H9 (cell line): ENCODE measurements around the gene MB21D2. TPM values are rescaled to one million over a fixed set of nuclear protein-coding genes. Genes with fewer than 3 reads are reported as not detected.
A peak's percentile ranks its signal among the peaks of the same experiment; 100 is the strongest.

Experiments used
- DNase-seq: peaks from one replicate; pipeline ENCODE4 v3.0.0-alpha.2; 2017
- H2AFZ ChIP-seq: one replicate; pipeline ENCODE4 v1.6.1; 2013; ENCODE audit warnings: mild to moderate bottlenecking, low read length, control low read depth, moderate library complexity
- H2AK5ac ChIP-seq: 2 replicates; pipeline ENCODE4 v1.6.1; 2013; ENCODE audit warnings: low read length, control low read depth, mixed read lengths; ENCODE audit not compliant: insufficient read length
- H2BK120ac ChIP-seq: one replicate; pipeline ENCODE4 v1.6.1; 2013; ENCODE audit warnings: low read depth, mild to moderate bottlenecking, low read length, control low read depth, inconsistent platforms; ENCODE audit not compliant: poor library complexity, severe bottlenecking
- H2BK12ac ChIP-seq: 2 replicates; pipeline ENCODE4 v1.6.1; 2013; ENCODE audit warnings: low read length, control low read depth, mixed read lengths, low read depth; ENCODE audit not compliant: insufficient read length
- H2BK15ac ChIP-seq: 2 replicates; pipeline ENCODE4 v1.6.1; 2013; ENCODE audit warnings: low read depth, low read length, control low read depth
- H2BK20ac ChIP-seq: one replicate; pipeline ENCODE4 v1.6.1; 2013; ENCODE audit warnings: low read depth, mild to moderate bottlenecking, low read length, control low read depth, inconsistent platforms; ENCODE audit not compliant: poor library complexity, severe bottlenecking
- H2BK5ac ChIP-seq: 2 replicates; pipeline ENCODE4 v1.6.1; 2013; ENCODE audit warnings: low read length, control low read depth, mixed read lengths; ENCODE audit not compliant: insufficient read length
- H3K14ac ChIP-seq: 2 replicates; pipeline ENCODE4 v1.6.1; 2013; ENCODE audit warnings: low read length, control low read depth; ENCODE audit not compliant: insufficient read depth
- H3K18ac ChIP-seq: 2 replicates; pipeline ENCODE4 v1.6.1; 2013; ENCODE audit warnings: low read depth, mild to moderate bottlenecking, mixed read lengths, low read length, control low read depth; ENCODE audit not compliant: insufficient read length
- H3K23ac ChIP-seq: 2 replicates; pipeline ENCODE4 v1.6.1; 2013; ENCODE audit warnings: low read length, control low read depth, mixed read lengths, low read depth; ENCODE audit not compliant: insufficient read length
- H3K23me2 ChIP-seq: 2 replicates; pipeline ENCODE4 v1.6.1; 2013; ENCODE audit warnings: low read depth, mild to moderate bottlenecking, mixed read lengths, low read length, control low read depth; ENCODE audit not compliant: insufficient read length, poor library complexity, severe bottlenecking
- H3K27ac ChIP-seq: 2 replicates; pipeline ENCODE4 v1.5.1; 2013; ENCODE audit warnings: low read length, control low read depth, mixed read lengths, low read depth; ENCODE audit not compliant: insufficient read length
- H3K27me3 ChIP-seq: 2 replicates; pipeline ENCODE4 v1.6.1; 2013; ENCODE audit warnings: low read length, control low read depth, inconsistent platforms; ENCODE audit not compliant: insufficient read depth
- H3K4ac ChIP-seq: 2 replicates; pipeline ENCODE4 v1.6.1; 2013; ENCODE audit warnings: low read depth, mild to moderate bottlenecking, control low read depth, inconsistent platforms, low read length, moderate library complexity
- H3K4me1 ChIP-seq: 2 replicates; pipeline ENCODE4 v1.6.1; 2013; ENCODE audit warnings: low read length, control low read depth, inconsistent platforms; ENCODE audit not compliant: insufficient read depth
- H3K4me2 ChIP-seq: 2 replicates; pipeline ENCODE4 v1.6.1; 2013; ENCODE audit warnings: low read length, control low read depth, mixed read lengths; ENCODE audit not compliant: insufficient read length, insufficient read depth
- H3K56ac ChIP-seq: 2 replicates; pipeline ENCODE4 v1.6.1; 2013; ENCODE audit warnings: low read depth, mild to moderate bottlenecking, mixed read lengths, low read length, control low read depth; ENCODE audit not compliant: insufficient read length
- H3K79me1 ChIP-seq: 2 replicates; pipeline ENCODE4 v1.6.1; 2013; ENCODE audit warnings: low read depth, mild to moderate bottlenecking, moderate library complexity, low read length, control low read depth, inconsistent platforms; ENCODE audit not compliant: insufficient read depth, poor library complexity, severe bottlenecking
- H3K79me2 ChIP-seq: 2 replicates; pipeline ENCODE4 v1.6.1; 2013; ENCODE audit warnings: low read length, control low read depth, inconsistent platforms; ENCODE audit not compliant: insufficient read depth
- H3K9ac ChIP-seq: 2 replicates; pipeline ENCODE4 v1.6.1; 2013; ENCODE audit warnings: low read length, control low read depth, mixed read lengths; ENCODE audit not compliant: insufficient read length; ENCODE audit errors: extremely low read depth
- H3K9me3 ChIP-seq: one replicate; pipeline ENCODE4 v1.6.1; 2013; ENCODE audit warnings: low read depth, low read length, inconsistent platforms; ENCODE audit not compliant: control insufficient read depth
- H3T11ph ChIP-seq: one replicate; pipeline ENCODE4 v1.6.1; 2013; ENCODE audit warnings: mild to moderate bottlenecking, low read length, control low read depth, inconsistent platforms
- H4K20me1 ChIP-seq: one replicate; pipeline ENCODE4 v1.6.1; 2013; ENCODE audit not compliant: control insufficient read depth, insufficient read length, insufficient read depth
- H4K5ac ChIP-seq: 2 replicates; pipeline ENCODE4 v1.6.1; 2013; ENCODE audit warnings: low read depth, mild to moderate bottlenecking, mixed read lengths, low read length, control low read depth; ENCODE audit not compliant: insufficient read length
- H4K8ac ChIP-seq: replicated peaks from 2 replicates; pipeline ENCODE4 v1.6.1; 2013; ENCODE audit warnings: low read length, control low read depth, mixed read lengths, low read depth; ENCODE audit not compliant: insufficient read length
- H4K91ac ChIP-seq: 2 replicates; pipeline ENCODE4 v1.6.1; 2013; ENCODE audit warnings: low read depth, mild to moderate bottlenecking, moderate library complexity, mixed read lengths, low read length, control low read depth; ENCODE audit not compliant: insufficient read length
- H3K27ac Mint-ChIP-seq, 3 experiments: 2 replicates in 2 of 3; 3 replicates in 1 of 3; pipeline ENCODE4 v1.8.0; 2020 to 2021; ENCODE audit warnings: mixed read lengths in 3 of 3, mild to moderate bottlenecking in 1 of 3, moderate library complexity in 1 of 3
- H3K27me3 Mint-ChIP-seq: 2 replicates; pipeline ENCODE4 v1.8.0; 2021; ENCODE audit warnings: low read depth, mild to moderate bottlenecking, moderate library complexity, mixed read lengths
- H3K36me3 Mint-ChIP-seq, 3 experiments: 2 replicates in 2 of 3; 3 replicates in 1 of 3; pipeline ENCODE4 v1.8.0; 2020 to 2021; ENCODE audit warnings: low read depth in 3 of 3, mixed read lengths in 3 of 3; ENCODE audit not compliant: insufficient read depth in 1 of 3
- H3K4me1 Mint-ChIP-seq, 2 experiments: 2 replicates each; pipeline ENCODE4 v1.8.0; 2020; ENCODE audit warnings: mixed read lengths in 2 of 2
- H3K4me3 Mint-ChIP-seq, 2 experiments: 2 replicates in 1 of 2; 3 replicates in 1 of 2; pipeline ENCODE4 v1.8.0; 2020 to 2021; ENCODE audit warnings: mild to moderate bottlenecking in 2 of 2, mixed read lengths in 2 of 2, moderate library complexity in 1 of 2
- H3K9me3 Mint-ChIP-seq, 2 experiments: 2 replicates in 1 of 2; 3 replicates in 1 of 2; pipeline ENCODE4 v1.8.0; 2020; ENCODE audit warnings: mild to moderate bottlenecking in 2 of 2, mixed read lengths in 2 of 2, moderate library complexity in 1 of 2
- CTCF ChIP-seq: fragments of 200-600 bp; sonication (generic); conservative IDR thresholded peaks from 3 replicates; pipeline ENCODE4 v1.8.0; 2021; ENCODE audit warnings: antibody characterized with exemption, mild to moderate bottlenecking
- WGBS: extraction: QIAGEN DNeasy Blood & Tissue Kit; methylation state at CpG from one replicate; pipeline ENCODE4 v1.1.7; 2013; ENCODE audit warnings: missing lambda C conversion rate, low lambda C conversion rate, mixed read lengths; ENCODE audit not compliant: insufficient read length; ENCODE audit errors: extremely low coverage; 5-methylcytosine and 5-hydroxymethylcytosine counted together
- total RNA-seq: library from RNA; stranded (reverse); gene quantifications from 2 replicates; pipeline ENCODE4 v1.2.1, GENCODE V29; 2021

MB21D2 gene
- total RNA-seq, 1 experiment from 2014 or later = 19.1 TPM

DNA sequence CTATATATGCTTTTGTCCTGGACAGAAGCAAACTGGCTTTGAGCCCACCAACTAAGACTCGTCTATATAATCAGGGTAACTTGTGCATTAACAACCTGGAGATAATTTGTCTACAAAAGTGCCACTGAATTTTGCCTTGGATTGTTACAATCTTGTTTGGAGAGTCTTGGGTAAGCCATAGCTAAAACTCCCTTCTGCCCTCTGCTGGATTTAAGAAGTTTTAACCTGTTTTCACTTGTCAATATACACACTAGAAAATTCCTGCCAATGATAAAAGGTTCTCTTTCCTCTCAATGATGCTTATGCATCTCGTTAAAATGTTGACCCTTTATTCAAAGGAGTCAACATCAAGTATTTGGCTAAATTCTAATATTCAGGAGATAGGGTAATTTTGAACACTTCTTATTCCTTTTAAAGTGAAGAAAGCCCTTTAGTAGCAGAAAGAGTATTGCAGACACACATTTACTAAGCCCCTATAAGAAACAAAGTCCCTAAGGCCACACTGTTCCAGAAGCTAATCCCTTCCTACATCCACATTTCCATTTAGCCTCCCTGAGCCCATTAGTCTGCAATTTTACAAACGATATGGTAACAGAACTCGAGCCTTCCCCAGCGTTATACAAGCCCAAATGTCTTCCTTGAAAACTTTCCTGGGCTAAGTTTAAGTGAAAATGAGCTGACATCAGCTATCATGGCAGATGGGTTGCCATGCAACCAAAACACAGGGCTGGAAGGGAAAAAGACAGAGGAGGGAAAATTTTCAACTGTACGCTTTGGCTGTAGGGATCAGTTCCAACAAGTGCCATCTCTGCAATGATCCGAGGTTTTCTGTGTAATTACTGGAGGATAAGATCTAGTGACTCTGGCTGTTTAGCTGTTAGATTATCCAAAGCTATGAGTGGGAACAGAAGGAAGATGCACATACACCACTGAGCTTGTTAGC, 114.4 kb downstream of the MB21D2 start:
- Histone ChIP-seq H3K27ac (no peak overlapping the region), H2BK15ac (no peak overlapping the region), H2BK12ac (no peak overlapping the region), H3T11ph (no peak overlapping the region), H4K20me1 (no peaks in the 10 kb centered on the region), H4K8ac (no peak overlapping the region), H4K5ac (peak overlapping the region; percentile 26), H3K14ac (no peak overlapping the region), H3K18ac (peak overlapping the region; percentile 19), H2AK5ac (no peak overlapping the region), H2BK20ac (no peak overlapping the region), H2AFZ (no peak overlapping the region), H4K91ac (no peak overlapping the region), H3K79me2 (peaks cover 9% of the 10 kb centered on the region; the same call in 1 of the 2 replicates), H3K23ac (no peak overlapping the region), H3K4ac (no peak overlapping the region), H3K4me1 (no peaks in the 10 kb centered on the region), H3K9me3 (no peaks in the 10 kb centered on the region), H3K4me2 (no peak overlapping the region), H3K79me1 (no peaks in the 10 kb centered on the region), H3K23me2 (no peaks in the 10 kb centered on the region), H3K56ac (no peak overlapping the region), H3K27me3 (no peaks in the 10 kb centered on the region), H2BK120ac (no peak overlapping the region), H2BK5ac (no peak overlapping the region), H3K9ac (no peak overlapping the region)
- TF ChIP-seq CTCF = peak; percentile 74
- Mint-ChIP-seq H3K4me3 (no peak overlapping the region), H3K9me3 (no peaks in the 10 kb centered on the region), H3K4me1 (peaks cover 4 to 5% of the 10 kb centered on the region in 2 experiments; a peak in 2 of 4 replicates), H3K27me3 (no peaks in the 10 kb centered on the region), H3K36me3 (peaks cover 4 to 17% (median 9%) of the 10 kb centered on the region in 3 experiments; a peak in 6 of 7 replicates), H3K27ac (peak overlapping the region; percentile 17 to 43 (median 25); a peak in 4 of 7 replicates)
- DNase-seq = no peak
- WGBS = no CpG with 5 or more reads among the region's 7 CpGs
